A549 treated with AZD9567 at 1 μM for 4 hours (cell line): ENCODE data around the gene PSMC6. TPM values are rescaled to one million over a fixed set of nuclear protein-coding genes. Genes with fewer than 3 reads are reported as not detected.

ENCODE experiments used
- total RNA-seq: library from RNA; stranded (reverse); fragments of 200-300 nt; extraction: Qiagen RNA extraction; gene quantifications from 5 replicates; pipeline ENCODE4 v1.2.3, GENCODE V29; 2022; ENCODE audit not compliant: insufficient read depth

PSMC6 gene
- 79.1 to 100 TPM (median 87.4 TPM) in 5 replicates for total RNA-seq

DNA sequence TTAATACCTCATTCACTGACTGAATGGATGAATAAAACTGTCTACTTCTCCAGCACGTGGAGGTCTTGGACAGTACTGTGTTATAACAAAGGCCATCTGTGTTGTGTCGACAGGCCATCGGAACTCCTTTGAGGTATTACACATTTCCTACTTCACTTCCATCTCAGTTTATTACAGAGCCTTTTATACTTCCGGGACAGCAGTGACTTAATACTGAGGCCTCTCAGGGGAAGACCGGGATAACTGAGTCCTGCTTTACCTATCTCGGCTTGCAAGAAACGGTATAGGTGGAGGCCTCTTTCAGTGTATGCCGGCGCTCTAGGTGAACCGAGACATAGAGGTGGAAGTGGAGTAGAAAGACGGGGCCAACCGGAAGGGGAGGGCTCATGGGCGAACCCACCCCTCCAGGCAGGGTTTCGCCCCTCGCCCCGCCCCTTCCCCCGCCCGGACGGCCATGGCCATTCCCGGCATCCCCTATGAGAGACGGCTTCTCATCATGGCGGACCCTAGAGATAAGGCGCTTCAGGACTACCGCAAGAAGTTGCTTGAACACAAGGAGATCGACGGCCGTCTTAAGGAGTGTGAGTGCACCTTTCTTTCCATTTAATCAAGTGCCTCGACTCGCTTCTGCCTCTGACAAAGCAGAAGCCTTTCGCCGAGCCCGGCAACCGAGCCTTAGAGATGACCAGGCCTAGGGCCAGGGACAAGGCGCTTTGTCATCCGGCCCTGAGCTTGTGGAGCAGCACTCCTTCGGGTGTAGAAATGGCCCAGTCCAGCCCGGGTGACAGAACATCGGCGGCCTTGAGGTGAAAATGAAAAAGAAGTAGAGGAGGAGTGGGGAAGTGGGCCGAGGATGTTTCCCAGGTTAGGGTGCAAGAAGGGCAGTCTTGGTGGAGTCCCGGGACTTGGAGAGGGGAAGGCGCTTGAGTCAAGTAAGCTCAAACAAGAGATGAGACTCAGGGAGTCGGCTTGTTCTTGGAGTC is at the start of gene PSMC6:
TSS of gene PSMC6 (plus strand) at position 477 of the 983 bp plus-strand sequence. CDS start at position 497, 20 bp downstream.

DNA sequence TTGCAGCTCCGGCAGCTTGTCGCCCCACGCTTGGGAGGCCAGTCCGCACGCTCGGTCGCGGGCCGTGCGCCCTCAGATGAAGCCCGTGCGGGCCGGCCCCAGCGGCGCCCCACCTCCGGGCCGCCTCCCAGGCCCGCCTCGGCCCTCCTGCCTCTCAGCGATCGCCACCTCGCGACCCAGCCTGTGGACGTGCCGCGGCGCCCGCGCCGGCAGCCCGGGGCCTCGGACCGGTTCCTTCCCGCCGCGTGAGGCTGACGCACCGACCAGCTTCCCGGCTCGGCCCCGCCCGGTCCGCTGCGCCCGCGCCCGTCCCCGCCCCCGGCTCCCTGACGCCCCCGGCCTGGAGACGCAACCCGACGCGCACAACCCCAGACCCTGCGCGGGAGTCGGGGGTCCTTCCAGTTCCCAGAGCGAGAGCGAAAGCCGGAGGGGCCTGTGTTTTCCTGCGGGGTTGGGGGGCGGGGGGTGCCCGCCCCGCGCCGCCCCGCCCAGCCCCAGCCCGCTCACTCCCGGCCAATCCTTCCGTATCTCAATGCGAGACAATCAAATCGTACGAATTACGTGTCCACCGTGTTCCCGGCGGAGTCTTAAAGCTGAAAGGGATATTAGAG is 11.4 kb upstream of the PSMC6 start, which contains the start of gene ERO1A:
TSS of gene ERO1A (minus strand) at position 78 of the 611 bp plus-strand sequence. CDS start at position 1, 77 bp downstream.

DNA sequence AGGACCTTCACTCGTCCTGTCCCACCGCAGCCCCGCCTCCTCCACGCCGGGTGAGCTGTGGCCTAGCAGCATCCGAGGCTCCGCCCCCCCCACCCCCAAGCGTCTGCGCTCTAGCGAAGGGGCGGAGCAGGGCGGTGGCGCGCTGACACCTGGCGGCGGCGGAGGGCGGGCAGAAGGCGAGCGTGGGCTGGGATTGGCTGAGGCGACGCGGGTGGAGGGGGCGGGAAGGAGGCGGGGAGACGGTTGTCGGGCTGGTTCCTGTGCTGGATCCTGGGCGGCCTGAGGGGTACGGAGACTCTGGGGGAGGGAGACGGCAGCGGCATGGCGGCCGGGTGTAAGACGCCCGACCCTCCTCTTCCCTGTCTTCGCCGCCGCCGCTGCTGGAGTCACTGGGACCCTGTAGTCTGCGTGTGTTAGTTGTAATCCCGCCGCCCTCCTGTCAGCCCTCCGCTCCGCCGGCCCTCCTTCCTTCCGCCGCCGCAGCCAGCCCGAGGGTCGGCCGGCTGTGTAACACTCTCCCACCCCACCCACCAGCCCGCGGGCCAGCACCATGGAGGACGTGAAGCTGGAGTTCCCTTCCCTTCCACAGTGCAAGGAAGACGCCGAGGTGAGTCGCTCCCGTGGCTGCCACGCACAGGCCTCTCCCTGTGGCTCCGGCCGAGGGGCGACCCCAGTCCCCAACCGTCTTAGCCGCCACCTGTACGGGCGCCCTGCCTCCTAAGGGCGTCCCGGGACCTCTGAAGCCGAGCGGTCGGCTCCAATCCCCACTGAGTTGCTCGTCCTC is 23.1 kb downstream of the PSMC6 start, which contains the start of gene STYX:
TSS of gene STYX (plus strand) at position 242 of the 784 bp plus-strand sequence. CDS start at position 551, 309 bp downstream.

Other genes starting within 250 kb of the PSMC6 start
- 0.78 to 1.8 TPM (median 1.3 TPM) in 5 replicates for gene TXNDC16, start 154.7 kb upstream of the PSMC6 start, total RNA-seq
- gene GPR137C, start 154.4 kb upstream of the PSMC6 start, total RNA-seq: 0.08 to 0.18 TPM (median 0.17 TPM) in 4 of 5 replicates, not detected in the other
- gene ERO1A, start 11.6 kb upstream of the PSMC6 start, total RNA-seq: 47.3 to 53.8 TPM (median 52.9 TPM) in 5 replicates
- 5.1 to 7.1 TPM (median 6.3 TPM) in 5 replicates for gene STYX, start 23.0 kb downstream of the PSMC6 start, total RNA-seq
- 45.7 to 53.9 TPM (median 48.3 TPM) in 5 replicates for gene GNPNAT1, start 84.4 kb downstream of the PSMC6 start, total RNA-seq
- 33.6 to 69.4 TPM (median 44.6 TPM) in 5 replicates for gene FERMT2, start 243.8 kb downstream of the PSMC6 start, total RNA-seq